GM12874 (cell line): Measurements from ENCODE around the gene VTI1A.

Source experiments
- TF ChIP-seq, protein P1 (sequence below): IDR thresholded peaks from 2 replicates; pipeline ENCODE4 v1.5.1; 2011; ENCODE audit warnings: low read depth, mild to moderate bottlenecking, control low read depth, low read length, moderate library complexity; ENCODE audit not compliant: insufficient read depth

The VTI1A gene

DNA sequence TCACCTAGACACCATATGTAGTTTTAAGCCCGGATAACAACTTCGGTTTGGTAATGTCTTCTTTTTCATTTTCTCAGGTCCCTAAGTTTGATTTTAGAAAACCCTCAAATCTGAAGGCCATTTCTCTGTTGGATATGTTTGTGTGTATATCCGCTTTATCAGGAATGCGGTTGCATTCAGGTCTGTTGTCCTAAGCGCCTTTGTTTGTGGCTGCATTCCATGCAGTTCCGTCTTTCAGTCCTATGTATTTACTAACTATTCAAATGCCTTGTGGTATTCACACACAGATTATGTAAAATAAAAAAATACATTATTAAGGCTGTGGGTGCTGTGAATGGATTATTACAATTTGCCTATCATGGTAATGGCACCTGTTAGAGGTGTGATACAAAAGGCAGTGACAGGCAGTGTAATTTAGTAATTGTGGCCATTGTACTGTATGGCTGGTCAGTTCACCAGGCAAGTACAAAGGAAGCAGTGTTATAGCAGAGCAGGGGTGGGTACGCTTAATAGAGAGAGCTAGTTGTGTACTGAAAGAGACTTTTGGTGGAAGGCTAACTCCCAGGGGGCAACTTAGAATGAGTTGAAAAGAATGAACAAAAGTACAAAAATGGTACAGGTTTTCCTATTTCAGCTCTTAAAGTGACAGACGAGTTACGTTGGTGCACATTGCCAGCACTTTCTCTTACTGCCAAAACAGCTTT is 136.4 kb downstream of the VTI1A start:
- TF ChIP-seq, protein P1, sequence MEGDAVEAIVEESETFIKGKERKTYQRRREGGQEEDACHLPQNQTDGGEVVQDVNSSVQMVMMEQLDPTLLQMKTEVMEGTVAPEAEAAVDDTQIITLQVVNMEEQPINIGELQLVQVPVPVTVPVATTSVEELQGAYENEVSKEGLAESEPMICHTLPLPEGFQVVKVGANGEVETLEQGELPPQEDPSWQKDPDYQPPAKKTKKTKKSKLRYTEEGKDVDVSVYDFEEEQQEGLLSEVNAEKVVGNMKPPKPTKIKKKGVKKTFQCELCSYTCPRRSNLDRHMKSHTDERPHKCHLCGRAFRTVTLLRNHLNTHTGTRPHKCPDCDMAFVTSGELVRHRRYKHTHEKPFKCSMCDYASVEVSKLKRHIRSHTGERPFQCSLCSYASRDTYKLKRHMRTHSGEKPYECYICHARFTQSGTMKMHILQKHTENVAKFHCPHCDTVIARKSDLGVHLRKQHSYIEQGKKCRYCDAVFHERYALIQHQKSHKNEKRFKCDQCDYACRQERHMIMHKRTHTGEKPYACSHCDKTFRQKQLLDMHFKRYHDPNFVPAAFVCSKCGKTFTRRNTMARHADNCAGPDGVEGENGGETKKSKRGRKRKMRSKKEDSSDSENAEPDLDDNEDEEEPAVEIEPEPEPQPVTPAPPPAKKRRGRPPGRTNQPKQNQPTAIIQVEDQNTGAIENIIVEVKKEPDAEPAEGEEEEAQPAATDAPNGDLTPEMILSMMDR = no peak

GRCh38 chr10:112584276-112584675 is 137.3 kb downstream of the VTI1A start:
- TF ChIP-seq, protein P1 = no peak

GRCh38 chr10:112585126-112585525 is 138.1 kb downstream of the VTI1A start:
- TF ChIP-seq, protein P1 = no peak

GRCh38 chr10:112585960-112586359 is 138.9 kb downstream of the VTI1A start:
- TF ChIP-seq, protein P1 = no peak

GRCh38 chr10:112587729-112588128 is 140.7 kb downstream of the VTI1A start:
- TF ChIP-seq, protein P1 = no peak

DNA sequence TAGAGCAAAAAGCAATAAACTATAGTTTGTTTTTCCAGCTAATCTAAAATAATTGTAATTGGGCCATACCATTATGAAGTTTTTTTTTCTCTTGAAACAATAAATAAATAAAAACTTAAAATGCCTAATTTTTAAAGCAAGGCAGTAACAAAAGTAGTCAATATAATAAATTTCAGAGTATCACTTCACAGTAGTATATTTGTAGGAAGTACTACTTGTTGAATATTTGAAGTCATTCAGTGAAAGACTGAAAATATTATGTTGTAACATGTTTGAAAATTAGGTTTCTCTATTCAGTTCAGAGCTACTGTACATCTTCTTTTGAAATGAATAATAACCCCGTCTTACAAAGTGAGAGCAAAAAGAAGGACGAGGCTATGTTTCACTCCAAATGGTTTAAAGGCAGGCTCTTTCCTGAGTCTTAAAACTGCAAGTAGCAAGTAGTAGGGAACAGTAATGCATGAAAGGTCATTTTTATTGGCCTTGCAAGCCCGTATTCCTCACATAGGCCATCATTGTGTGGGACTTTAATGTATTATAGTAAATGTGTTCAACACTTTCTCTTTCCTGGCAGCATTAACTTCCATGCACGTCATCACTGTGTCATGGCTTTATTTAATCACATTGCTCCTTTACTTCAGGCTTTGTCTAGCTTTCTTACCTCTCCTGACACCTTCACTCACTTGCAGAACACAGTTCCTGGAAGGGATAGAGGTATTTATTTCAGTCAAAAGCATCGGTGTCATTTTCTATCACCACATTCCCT is 141.4 kb downstream of the VTI1A start:
- TF ChIP-seq, protein P1 = no peak

DNA sequence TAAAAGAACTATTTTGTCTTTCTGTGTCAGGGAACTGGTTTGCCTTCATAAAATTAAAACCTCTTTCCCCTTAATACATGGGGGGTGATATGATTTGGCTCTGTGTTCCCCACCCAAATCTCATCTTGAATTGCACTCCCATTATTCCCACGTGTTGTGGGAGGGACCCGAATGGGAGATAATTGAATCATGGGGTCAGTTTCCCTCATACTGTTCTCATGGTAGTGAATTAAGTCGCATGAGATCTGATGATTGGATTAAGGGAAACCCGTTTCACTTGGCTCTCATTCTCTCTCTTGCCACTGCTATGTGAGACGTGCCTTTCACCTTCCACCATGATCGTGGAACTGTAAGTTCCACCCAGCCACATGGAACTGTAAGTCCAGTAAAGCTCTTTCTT is 142.1 kb downstream of the VTI1A start:
- TF ChIP-seq, protein P1 = no peak
